DMS79 (cell line): ENCODE measurements around the gene ULBP2.
"Not testable (repeated sequence)": the region's sequence is repeated elsewhere in the genome, so short reads cannot be mapped to it uniquely, and the experiment has no call there.

Experiments used
- DNase-seq: peaks from one replicate; lab custom pipeline; 2025; lab: John Stamatoyannopoulos, UW

The ULBP2 gene

GRCh38 chr6:149951096-149951495, 9.3 kb downstream of the ULBP2 start:
- DNase-seq: no peak

GRCh38 chr6:149951626-149952025, 9.8 kb downstream of the ULBP2 start:
- no peak for DNase-seq

GRCh38 chr6:149953390-149953789, 11.6 kb downstream of the ULBP2 start:
- DNase-seq: not testable (repeated sequence)

- DNase-seq: not testable (repeated sequence)
These were observed 12.1 kb downstream of the ULBP2 start for GRCh38 chr6:149953934-149954327.

- DNase-seq: not testable (repeated sequence)
These were observed 12.6 kb downstream of the ULBP2 start for GRCh38 chr6:149954328-149954983.

- DNase-seq: not testable (repeated sequence)
These were observed 13.3 kb downstream of the ULBP2 start for GRCh38 chr6:149954984-149955653.

- not testable (repeated sequence) for DNase-seq
These were observed 14.0 kb downstream of the ULBP2 start for GRCh38 chr6:149955654-149956317.

- DNase-seq: not testable (repeated sequence)
These were observed 16.3 kb downstream of the ULBP2 start for GRCh38 chr6:149958124-149958523.

- not testable (repeated sequence) for DNase-seq
These were observed 18.0 kb downstream of the ULBP2 start for GRCh38 chr6:149959806-149960205.

GRCh38 chr6:149960488-149960887, 18.7 kb downstream of the ULBP2 start:
- no peak for DNase-seq

- no peak for DNase-seq
These were observed 20.1 kb downstream of the ULBP2 start for GRCh38 chr6:149961728-149962425.

- DNase-seq: no peak
These were observed 20.8 kb downstream of the ULBP2 start for GRCh38 chr6:149962461-149963211.

- DNase-seq: no peak
These were observed 21.3 kb downstream of the ULBP2 start for GRCh38 chr6:149963212-149963461.

- DNase-seq: peak; percentile 55
These were observed 21.9 kb downstream of the ULBP2 start, which contains the start of gene ULBP1 for GRCh38 chr6:149963462-149964307. Gene ULBP1, plus strand, starts transcription at chr6:149963943. Its CDS starts 107 bp downstream, at chr6:149964050.

- no peak for DNase-seq
These were observed 22.7 kb downstream of the ULBP2 start for GRCh38 chr6:149964308-149965193.

GRCh38 chr6:149965194-149966020, 23.6 kb downstream of the ULBP2 start:
- DNase-seq: no peak

GRCh38 chr6:149966319-149966718, 24.5 kb downstream of the ULBP2 start:
- DNase-seq: not testable (repeated sequence)

- no peak for DNase-seq
These were observed 25.8 kb downstream of the ULBP2 start for GRCh38 chr6:149967591-149967990.

GRCh38 chr6:149967999-149968398, 26.2 kb downstream of the ULBP2 start:
- DNase-seq: not testable (repeated sequence)
